ENCODE measurements around the gene ORC3.

DNA sequence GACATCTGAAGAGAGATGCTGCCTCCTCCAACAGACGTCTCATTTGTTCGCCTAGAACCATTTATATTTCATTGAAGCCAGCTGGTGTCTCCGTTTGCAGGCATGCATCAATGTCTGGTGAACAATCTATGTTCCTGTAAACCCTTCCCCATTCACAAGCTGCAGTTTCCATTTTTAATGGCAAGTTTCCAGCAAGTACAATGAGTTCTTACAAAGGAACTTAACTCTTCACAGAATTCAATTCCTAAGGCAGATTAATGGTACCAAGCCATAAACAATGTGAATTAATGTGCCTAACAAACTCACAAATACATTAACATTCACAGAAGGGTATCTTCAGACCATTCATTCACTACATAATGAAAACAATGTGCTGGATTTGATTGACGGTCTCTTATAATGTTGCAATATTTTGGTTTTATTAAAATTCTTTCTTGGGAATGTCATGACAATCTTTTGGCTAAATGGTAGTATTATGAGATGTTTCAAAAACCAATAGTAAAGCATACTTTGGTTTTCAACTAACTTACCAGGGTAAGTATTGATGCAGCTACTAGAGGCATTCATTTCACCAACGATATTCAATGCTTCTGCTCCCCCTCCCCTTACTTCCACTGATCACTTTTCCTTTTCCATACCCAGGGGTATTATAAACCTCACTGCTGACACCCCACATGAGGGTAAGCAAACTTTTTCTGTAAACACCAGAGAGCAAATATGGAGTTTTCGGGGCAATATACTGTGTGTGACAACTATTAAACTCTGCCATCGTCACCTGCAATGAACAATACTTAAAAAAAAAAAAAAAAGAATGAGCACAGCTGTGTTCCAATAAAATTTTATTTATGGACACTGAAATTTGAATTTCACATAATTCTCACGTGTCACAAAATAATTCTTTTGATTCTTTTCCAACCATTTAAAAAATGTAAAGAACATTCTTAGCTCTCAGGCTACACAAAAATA is 107.9 kb downstream of the ORC3 start:
- TF ChIP-seq EZH2 (IDR thresholded peaks at IDR 0.05; ENCODE audit: borderline replicate concordance, low read depth, low read length, severe bottlenecking), result no peak
- TF ChIP-seq POLR2A (IDR thresholded peaks at IDR 0.05; ENCODE audit: low read depth, low read length), result no peak
- TF ChIP-seq, protein P1, sequence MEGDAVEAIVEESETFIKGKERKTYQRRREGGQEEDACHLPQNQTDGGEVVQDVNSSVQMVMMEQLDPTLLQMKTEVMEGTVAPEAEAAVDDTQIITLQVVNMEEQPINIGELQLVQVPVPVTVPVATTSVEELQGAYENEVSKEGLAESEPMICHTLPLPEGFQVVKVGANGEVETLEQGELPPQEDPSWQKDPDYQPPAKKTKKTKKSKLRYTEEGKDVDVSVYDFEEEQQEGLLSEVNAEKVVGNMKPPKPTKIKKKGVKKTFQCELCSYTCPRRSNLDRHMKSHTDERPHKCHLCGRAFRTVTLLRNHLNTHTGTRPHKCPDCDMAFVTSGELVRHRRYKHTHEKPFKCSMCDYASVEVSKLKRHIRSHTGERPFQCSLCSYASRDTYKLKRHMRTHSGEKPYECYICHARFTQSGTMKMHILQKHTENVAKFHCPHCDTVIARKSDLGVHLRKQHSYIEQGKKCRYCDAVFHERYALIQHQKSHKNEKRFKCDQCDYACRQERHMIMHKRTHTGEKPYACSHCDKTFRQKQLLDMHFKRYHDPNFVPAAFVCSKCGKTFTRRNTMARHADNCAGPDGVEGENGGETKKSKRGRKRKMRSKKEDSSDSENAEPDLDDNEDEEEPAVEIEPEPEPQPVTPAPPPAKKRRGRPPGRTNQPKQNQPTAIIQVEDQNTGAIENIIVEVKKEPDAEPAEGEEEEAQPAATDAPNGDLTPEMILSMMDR (IDR thresholded peaks at IDR 0.05; ENCODE audit: extremely low read depth in 1 of 2, insufficient read depth in 1 of 2, low read depth in 1 of 2, low read length in 2 of 2), result no peak
- no peak for TF ChIP-seq FOS (IDR thresholded peaks at IDR 0.05; ENCODE audit: borderline replicate concordance, insufficient read depth, low read length)
- TF ChIP-seq MYC (IDR thresholded peaks at IDR 0.05; ENCODE audit: low read depth, low read length), result no peak
- TF ChIP-seq, protein P2, sequence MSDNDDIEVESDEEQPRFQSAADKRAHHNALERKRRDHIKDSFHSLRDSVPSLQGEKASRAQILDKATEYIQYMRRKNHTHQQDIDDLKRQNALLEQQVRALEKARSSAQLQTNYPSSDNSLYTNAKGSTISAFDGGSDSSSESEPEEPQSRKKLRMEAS (IDR thresholded peaks at IDR 0.05; ENCODE audit: insufficient read depth, insufficient read length), result no peak
- no peak for TF ChIP-seq POLR2AphosphoS5 (IDR thresholded peaks at IDR 0.05; ENCODE audit: insufficient read depth, low read depth, low read length)
- no peak for TF ChIP-seq GATA2 (IDR thresholded peaks at IDR 0.05; ENCODE audit: insufficient read depth, insufficient read length, low read depth, low read length)
